ENCODE results near the gene IPO9. TPM values are rescaled to one million over a fixed set of nuclear protein-coding genes. Genes with fewer than 3 reads are reported as not detected.

Gene IPO9
- total RNA-seq, 5 donors from 2014 or later (not counting 1 experiment from before 2014, with no cell fraction given) = 28.2 to 39.9 (median 36.9) TPM

- H3K27ac Mint-ChIP-seq = no peak overlapping the region
- no peak overlapping the region for H3K4me3 Mint-ChIP-seq
- CTCF ChIA-PET = interaction anchor here in 1 of 2 donors (0.9 kb wide), 1 partner anchor 11 kb away, joined by 3 read pairs; no protein-coding TSS in a partner anchor
- peaks cover 5 to 71% of the 10 kb centered on the region in 2 experiments for H3K27me3 ChIP-seq (replicated peaks in 1 of 2; ENCODE audit: control insufficient read depth in 2 of 2, extremely low read depth in 1 of 2, insufficient read depth in 2 of 2, low read length in 1 of 2)
- no peaks in the 10 kb centered on the region for H3K9me3 Mint-ChIP-seq
- DNase-seq (no peak), ATAC-seq (replicated peaks in 1 of 4) (no peak)
- POLR2A ChIA-PET = no interaction called here
- no peaks in the 10 kb centered on the region for H3K9me3 ChIP-seq
- peaks cover 33 to 66% of the 10 kb centered on the region in 2 donors for H3K27me3 Mint-ChIP-seq
- 71% methylated on average over 4 of the region's 5 CpGs for WGBS (ENCODE audit: insufficient coverage)
- no peaks in the 10 kb centered on the region for H3K36me3 Mint-ChIP-seq
- peaks cover 3 to 27% of the 10 kb centered on the region in 2 experiments for H3K4me1 ChIP-seq (ENCODE audit: control insufficient read depth in 1 of 2, extremely low read depth in 1 of 2, insufficient read depth in 2 of 2, low read length in 2 of 2)
- peaks cover 11 to 16% (median 13%) of the 10 kb centered on the region in 3 donors for H3K4me1 Mint-ChIP-seq
- no peak overlapping the region for H3K4me3 ChIP-seq (ENCODE audit: control insufficient read depth in 1 of 2, extremely low read depth in 1 of 2, low read length in 1 of 2)
- no peak overlapping the region for H3K27ac ChIP-seq (ENCODE audit: low read length)
- no peaks in the 10 kb centered on the region for H3K36me3 ChIP-seq (ENCODE audit: control insufficient read depth in 2 of 2, extremely low read depth in 1 of 2, insufficient read depth in 1 of 2, low read length in 1 of 2)
These were observed 62.6 kb downstream of the IPO9 start for GRCh38 chr1:201891451-201892045.

GRCh38 chr1:201892211-201892610 lies 63.3 kb downstream of the IPO9 start:
- ChIA-PET CTCF (interaction anchor here in 1 of 2 donors (0.6 kb wide), 1 partner anchor 53 kb away, joined by 3 read pairs; no protein-coding TSS in a partner anchor), POLR2A (interaction anchor here in 1 of 2 donors (0.5 kb wide), 1 partner anchor 48 kb away, joined by 5 read pairs; no protein-coding TSS in a partner anchor)
- no peak for DNase-seq
- peaks cover 11 to 13% (median 13%) of the 10 kb centered on the region in 3 donors for H3K4me1 Mint-ChIP-seq
- ATAC-seq (replicated peaks in 1 of 4) = no peak
- peaks cover 33 to 59% of the 10 kb centered on the region in 2 donors for H3K27me3 Mint-ChIP-seq
- H3K27ac ChIP-seq (ENCODE audit: low read length) = no peak overlapping the region
- no peaks in the 10 kb centered on the region for H3K9me3 ChIP-seq
- H3K27ac Mint-ChIP-seq = no peak overlapping the region
- no peak overlapping the region for H3K4me3 Mint-ChIP-seq
- 86% methylated on average over 5 of the region's 6 CpGs for WGBS (ENCODE audit: insufficient coverage)
- peaks cover 5 to 69% of the 10 kb centered on the region in 2 experiments for H3K27me3 ChIP-seq (replicated peaks in 1 of 2; ENCODE audit: control insufficient read depth in 2 of 2, extremely low read depth in 1 of 2, insufficient read depth in 2 of 2, low read length in 1 of 2)
- no peak overlapping the region for H3K4me3 ChIP-seq (ENCODE audit: control insufficient read depth in 1 of 2, extremely low read depth in 1 of 2, low read length in 1 of 2)
- no peaks in the 10 kb centered on the region for H3K36me3 Mint-ChIP-seq
- H3K4me1 ChIP-seq (ENCODE audit: control insufficient read depth in 1 of 2, extremely low read depth in 1 of 2, insufficient read depth in 2 of 2, low read length in 2 of 2) = peaks cover 3 to 29% of the 10 kb centered on the region in 2 experiments
- no peaks in the 10 kb centered on the region for H3K9me3 Mint-ChIP-seq
- H3K36me3 ChIP-seq (ENCODE audit: control insufficient read depth in 2 of 2, extremely low read depth in 1 of 2, insufficient read depth in 1 of 2, low read length in 1 of 2) = no peaks in the 10 kb centered on the region

GRCh38 chr1:201893431-201893830 lies 64.5 kb downstream of the IPO9 start:
- DNase-seq (no peak), ATAC-seq (replicated peaks in 1 of 4) (no peak)
- Histone ChIP-seq H3K27me3 (replicated peaks in 1 of 2; ENCODE audit: control insufficient read depth in 2 of 2, extremely low read depth in 1 of 2, insufficient read depth in 2 of 2, low read length in 1 of 2) (peaks cover 2 to 60% of the 10 kb centered on the region in 2 experiments), H3K9me3 (no peaks in the 10 kb centered on the region), H3K27ac (ENCODE audit: low read length) (no peak overlapping the region), H3K36me3 (ENCODE audit: control insufficient read depth in 2 of 2, extremely low read depth in 1 of 2, insufficient read depth in 1 of 2, low read length in 1 of 2) (no peaks in the 10 kb centered on the region), H3K4me1 (ENCODE audit: control insufficient read depth in 1 of 2, extremely low read depth in 1 of 2, insufficient read depth in 2 of 2, low read length in 2 of 2) (peaks cover 2 to 24% of the 10 kb centered on the region in 2 experiments), H3K4me3 (ENCODE audit: control insufficient read depth in 1 of 2, extremely low read depth in 1 of 2, low read length in 1 of 2) (no peak overlapping the region)
- POLR2A ChIA-PET = no interaction called here
- WGBS (ENCODE audit: insufficient coverage) = 67% methylated on average over 3 of the region's 3 CpGs
- CTCF ChIA-PET = interaction anchor here (0.5 to 1.3 kb wide), 3 partner anchors 79 to 372 kb away, joined by 3 to 4 read pairs (median 3); no protein-coding TSS in a partner anchor
- Mint-ChIP-seq H3K4me1 (peaks cover 11 to 13% (median 11%) of the 10 kb centered on the region in 3 donors), H3K27me3 (peaks cover 33 to 49% of the 10 kb centered on the region in 2 donors), H3K27ac (no peak overlapping the region), H3K9me3 (no peaks in the 10 kb centered on the region), H3K36me3 (no peaks in the 10 kb centered on the region), H3K4me3 (no peak overlapping the region)

- H3K27ac Mint-ChIP-seq = no peak overlapping the region
- H3K36me3 Mint-ChIP-seq = no peaks in the 10 kb centered on the region
- DNase-seq (no peak), ATAC-seq (replicated peaks in 1 of 4) (no peak)
- Histone ChIP-seq H3K27me3 (replicated peaks in 1 of 2; ENCODE audit: control insufficient read depth in 2 of 2, extremely low read depth in 1 of 2, insufficient read depth in 2 of 2, low read length in 1 of 2) (peaks cover 0 to 51% of the 10 kb centered on the region in 2 experiments), H3K4me1 (ENCODE audit: control insufficient read depth in 1 of 2, extremely low read depth in 1 of 2, insufficient read depth in 2 of 2, low read length in 2 of 2) (peaks cover 0 to 14% of the 10 kb centered on the region in 2 experiments), H3K9me3 (no peaks in the 10 kb centered on the region), H3K4me3 (ENCODE audit: control insufficient read depth in 1 of 2, extremely low read depth in 1 of 2, low read length in 1 of 2) (no peak overlapping the region), H3K27ac (ENCODE audit: low read length) (no peak overlapping the region), H3K36me3 (ENCODE audit: control insufficient read depth in 2 of 2, extremely low read depth in 1 of 2, insufficient read depth in 1 of 2, low read length in 1 of 2) (no peaks in the 10 kb centered on the region)
- CTCF ChIA-PET = interaction anchor here (0.6 to 2.9 kb wide), 11 partner anchors 7 to 1401 kb away, joined by 3 to 32 read pairs (median 5); no protein-coding TSS in a partner anchor
- 70% methylated on average over 3 of the region's 5 CpGs for WGBS (ENCODE audit: insufficient coverage)
- peaks cover 31 to 50% of the 10 kb centered on the region in 2 donors for H3K27me3 Mint-ChIP-seq
- H3K9me3 Mint-ChIP-seq = no peaks in the 10 kb centered on the region
- POLR2A ChIA-PET = interaction anchor here in 1 of 2 donors (0.8 kb wide), 1 partner anchor 1079 kb away, joined by 3 read pairs; no protein-coding TSS in a partner anchor
- H3K4me1 Mint-ChIP-seq = peaks cover 9 to 10% (median 9%) of the 10 kb centered on the region in 3 donors
- no peak overlapping the region for H3K4me3 Mint-ChIP-seq
These were observed 65.6 kb downstream of the IPO9 start for GRCh38 chr1:201894343-201895119.

- ChIA-PET POLR2A (interaction anchor here in 1 of 2 donors (0.8 kb wide), 1 partner anchor 1079 kb away, joined by 3 read pairs; no protein-coding TSS in a partner anchor), CTCF (interaction anchor here (0.6 to 2.9 kb wide), 17 partner anchors 8 to 1400 kb away, joined by 3 to 32 read pairs (median 6); partner anchors contain the start of gene IPO9 (in 1 of the 2))
- Histone ChIP-seq H3K4me3 (ENCODE audit: control insufficient read depth in 1 of 2, extremely low read depth in 1 of 2, low read length in 1 of 2) (no peak overlapping the region), H3K27ac (ENCODE audit: low read length) (no peak overlapping the region), H3K4me1 (ENCODE audit: control insufficient read depth in 1 of 2, extremely low read depth in 1 of 2, insufficient read depth in 2 of 2, low read length in 2 of 2) (peaks cover 0 to 11% of the 10 kb centered on the region in 2 experiments), H3K27me3 (replicated peaks in 1 of 2; ENCODE audit: control insufficient read depth in 2 of 2, extremely low read depth in 1 of 2, insufficient read depth in 2 of 2, low read length in 1 of 2) (peaks cover 0 to 44% of the 10 kb centered on the region in 2 experiments), H3K36me3 (ENCODE audit: control insufficient read depth in 2 of 2, extremely low read depth in 1 of 2, insufficient read depth in 1 of 2, low read length in 1 of 2) (no peaks in the 10 kb centered on the region), H3K9me3 (no peaks in the 10 kb centered on the region)
- Mint-ChIP-seq H3K4me3 (no peak overlapping the region), H3K9me3 (no peaks in the 10 kb centered on the region), H3K4me1 (peaks cover 7% of the 10 kb centered on the region in 3 donors), H3K27me3 (peaks cover 31 to 45% of the 10 kb centered on the region in 2 donors), H3K36me3 (no peaks in the 10 kb centered on the region), H3K27ac (no peak overlapping the region)
- DNase-seq = no peak
- 74% methylated on average over 6 of the region's 7 CpGs for WGBS (ENCODE audit: insufficient coverage)
- ATAC-seq (replicated peaks in 1 of 4) = no peak
These were observed 66.2 kb downstream of the IPO9 start for GRCh38 chr1:201895120-201895665.
